Stimulated activated CD4-positive, alpha-beta T cell treated with anti-CD3 and anti-CD28 coated beads, TNF-alpha, amount 100 ng/mL, for 24 hours (primary cell): Measurements from ENCODE around the gene PRDM2.

ENCODE experiments used
- DNase-seq, 3 experiments: peaks; one replicate each; pipeline ENCODE4 v3.0.0-alpha.2; 2020; ENCODE audit warnings: low read depth in 3 of 3

PRDM2 gene

DNA sequence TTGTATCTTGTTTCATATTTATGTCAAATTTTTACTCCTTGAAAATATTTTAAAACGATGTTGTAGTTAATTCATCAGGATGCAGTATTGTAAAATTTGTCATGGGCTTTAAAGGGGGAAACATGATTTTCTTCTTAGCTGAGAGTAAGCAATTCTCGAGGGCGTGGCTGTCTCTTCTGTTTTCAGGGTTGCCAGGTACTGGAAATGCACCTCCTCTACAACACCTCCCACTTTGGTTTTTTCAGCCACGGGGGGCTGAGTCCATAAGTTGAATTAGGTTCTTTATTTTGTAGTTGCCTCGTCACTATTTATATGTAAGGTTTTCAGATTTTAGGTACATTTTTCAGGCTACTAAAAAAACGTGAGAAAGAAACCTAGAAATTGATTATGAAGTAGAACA is 64.0 kb downstream of the PRDM2 start:
- no peak for DNase-seq

DNA sequence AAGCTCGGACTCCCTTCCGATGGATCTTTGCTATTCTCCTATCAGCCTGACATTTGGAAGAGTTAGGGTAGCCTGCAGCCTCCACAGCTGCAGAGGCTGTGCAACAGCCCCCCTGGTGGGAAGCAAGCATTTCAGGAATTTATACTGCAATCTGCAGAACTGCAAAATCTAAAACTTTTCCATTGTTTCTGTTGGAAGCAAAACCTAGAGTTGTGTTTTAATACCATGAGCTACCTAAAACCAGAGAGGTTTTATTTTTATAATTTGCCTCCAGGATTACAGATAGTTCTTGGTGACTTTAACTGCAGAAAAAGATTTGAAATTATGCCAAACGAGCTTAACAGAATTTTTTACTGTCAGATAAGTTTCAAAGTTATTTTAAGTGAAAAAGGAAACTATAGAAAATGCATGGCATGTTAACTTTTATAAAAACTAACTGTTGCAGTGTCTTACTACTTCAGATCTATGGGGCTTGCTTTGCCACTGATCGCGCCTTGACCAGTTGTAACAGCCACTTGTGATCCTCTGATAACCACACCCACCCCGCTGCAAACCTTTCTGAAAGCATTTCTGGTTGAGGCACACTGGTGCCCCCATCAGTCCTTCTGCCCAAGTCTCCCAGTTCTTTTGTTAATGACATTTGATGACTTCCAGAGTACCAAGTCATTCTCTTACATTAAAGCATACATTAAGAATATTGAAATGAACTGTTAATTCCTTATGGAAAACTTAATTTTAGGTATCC is 64.8 kb downstream of the PRDM2 start:
- no peak for DNase-seq

DNA sequence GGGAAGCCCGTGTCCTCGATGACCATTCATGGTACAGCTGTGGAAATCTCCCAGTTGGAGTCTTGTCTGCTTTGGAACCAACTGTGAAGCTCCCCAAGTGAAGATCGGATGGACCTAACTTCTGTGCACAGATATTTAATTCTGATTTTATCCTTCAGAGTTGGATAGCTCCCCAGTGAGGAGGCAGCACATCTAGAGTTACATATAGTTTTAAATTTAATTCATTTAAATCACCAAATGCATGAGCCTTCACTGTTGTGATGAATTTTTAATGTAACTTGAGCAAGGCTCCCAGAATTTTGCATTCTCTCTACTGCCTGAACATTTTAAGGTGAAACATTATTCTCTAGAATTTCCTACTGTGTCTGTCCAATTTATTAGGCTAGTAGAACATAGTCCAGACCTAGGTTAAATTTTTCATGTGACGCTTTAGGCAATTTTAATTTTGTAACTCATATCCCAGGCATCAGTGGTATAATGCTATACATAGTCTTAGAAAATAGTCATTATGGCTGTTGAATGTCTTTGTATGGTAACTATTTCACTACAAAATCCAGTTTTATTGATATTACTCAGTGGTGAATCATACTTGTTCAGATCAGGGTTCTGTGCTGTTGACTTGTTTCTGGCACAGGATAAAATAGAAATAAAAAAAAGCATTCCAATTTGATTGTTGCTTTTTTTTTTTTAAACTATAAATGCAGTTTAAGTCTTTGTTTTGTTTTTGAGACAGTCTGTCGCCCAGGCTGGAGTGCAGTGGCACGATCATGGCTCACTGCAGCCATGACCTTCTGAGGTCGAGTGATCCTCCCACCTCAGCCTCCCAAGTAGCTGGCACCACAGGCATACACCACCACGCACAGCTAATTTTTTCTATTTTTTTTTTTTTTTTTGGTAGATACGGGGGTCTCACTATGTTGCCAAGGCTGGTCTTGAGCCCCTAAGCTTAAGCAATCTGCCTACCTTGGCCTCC is 66.9 kb downstream of the PRDM2 start:
- no peak for DNase-seq

DNA sequence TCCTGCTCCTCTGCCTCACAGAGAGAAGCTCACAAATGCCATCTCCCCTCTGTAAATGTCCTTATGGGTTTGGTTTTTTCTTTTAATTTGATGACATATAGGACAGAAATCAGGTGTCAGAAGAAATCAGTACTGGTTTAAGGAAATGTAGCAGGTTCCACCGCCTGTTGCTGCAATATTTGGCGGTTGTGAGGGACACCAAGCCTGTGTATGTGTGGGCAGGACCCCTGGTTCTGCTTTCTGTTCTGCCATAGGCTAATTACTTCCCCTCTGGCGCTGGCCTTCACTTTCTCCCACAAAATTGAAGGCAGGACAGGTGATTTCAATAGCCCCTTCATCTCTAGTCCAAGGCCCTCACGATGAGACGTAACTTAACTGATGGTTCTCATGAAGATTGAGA is 69.2 kb downstream of the PRDM2 start:
- no peak for DNase-seq

DNA sequence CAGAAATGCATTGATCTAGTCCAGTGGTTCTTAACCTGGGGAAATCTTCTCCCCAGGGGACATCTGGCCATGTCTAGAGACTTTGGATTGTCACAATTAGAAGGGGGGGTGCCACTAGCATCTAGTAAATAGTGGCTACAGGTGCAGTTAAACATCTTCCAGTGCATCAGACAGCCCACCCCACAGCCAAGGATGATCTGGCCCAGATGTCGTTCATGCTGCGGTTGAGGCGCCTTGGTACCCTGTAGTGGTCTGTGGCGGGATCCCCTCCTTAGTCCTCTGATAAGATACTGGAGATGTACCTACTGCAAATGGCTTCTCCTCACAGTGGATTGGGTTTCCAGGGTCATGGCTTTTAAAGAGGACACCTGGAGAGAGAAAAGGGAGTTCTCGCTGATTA is 69.8 kb downstream of the PRDM2 start:
- DNase-seq = no peak

DNA sequence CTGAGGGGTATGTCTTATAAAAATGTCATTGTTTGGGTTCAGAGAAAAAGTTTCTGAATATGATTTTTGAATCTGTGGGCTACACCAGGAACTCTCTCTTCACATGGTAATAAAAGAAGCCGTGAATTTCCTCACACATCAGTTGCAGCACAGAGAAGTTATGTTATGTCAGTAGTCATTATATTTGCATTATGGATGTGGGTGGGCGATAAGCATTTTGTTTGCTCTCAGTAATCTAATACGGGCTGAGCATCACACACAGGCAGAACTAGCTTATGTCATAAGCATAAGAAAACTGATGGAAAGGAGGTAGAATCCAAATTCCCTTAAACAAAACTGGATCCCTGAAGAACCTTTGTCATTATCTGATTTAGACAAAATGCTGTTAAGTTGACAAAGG is 70.8 kb downstream of the PRDM2 start:
- no peak for DNase-seq

DNA sequence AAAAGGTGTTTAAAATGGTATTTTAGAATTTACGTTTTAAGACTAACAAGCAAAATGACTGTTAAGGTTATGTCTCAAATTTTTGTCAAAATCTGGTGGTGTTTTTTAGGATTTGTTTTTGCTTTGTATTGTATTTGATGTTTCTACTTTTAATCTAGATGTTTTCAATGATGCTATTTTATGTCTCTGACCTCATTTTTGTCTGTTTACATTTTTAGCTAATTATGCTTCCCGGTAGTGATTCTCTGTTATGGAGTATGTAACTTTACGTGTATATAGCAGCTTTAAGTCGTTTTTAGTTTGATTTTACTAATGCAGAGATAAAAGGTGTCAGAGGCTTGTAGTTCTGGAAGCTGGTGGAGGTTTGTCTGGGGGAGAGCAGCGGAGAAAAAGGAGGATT is 71.8 kb downstream of the PRDM2 start:
- no peak for DNase-seq

DNA sequence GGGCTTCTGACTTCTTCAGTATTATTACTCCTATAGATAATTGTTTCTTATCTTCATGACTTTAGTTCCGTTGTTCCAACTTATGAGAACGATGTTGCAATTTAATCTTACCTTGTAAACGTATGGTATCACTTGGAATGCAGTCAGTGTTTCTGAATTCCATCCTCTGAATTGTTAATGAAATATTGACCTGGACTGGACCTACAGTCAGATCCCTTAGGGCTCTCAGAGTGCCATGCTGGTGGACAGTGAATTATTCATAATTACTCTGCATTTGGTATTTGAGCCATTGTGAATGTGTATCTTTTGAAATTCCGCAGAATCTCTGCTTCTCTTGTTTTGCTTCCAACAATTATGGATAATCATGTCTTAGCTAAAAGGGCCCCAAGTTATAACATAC is 72.3 kb downstream of the PRDM2 start:
- DNase-seq = no peak

DNA sequence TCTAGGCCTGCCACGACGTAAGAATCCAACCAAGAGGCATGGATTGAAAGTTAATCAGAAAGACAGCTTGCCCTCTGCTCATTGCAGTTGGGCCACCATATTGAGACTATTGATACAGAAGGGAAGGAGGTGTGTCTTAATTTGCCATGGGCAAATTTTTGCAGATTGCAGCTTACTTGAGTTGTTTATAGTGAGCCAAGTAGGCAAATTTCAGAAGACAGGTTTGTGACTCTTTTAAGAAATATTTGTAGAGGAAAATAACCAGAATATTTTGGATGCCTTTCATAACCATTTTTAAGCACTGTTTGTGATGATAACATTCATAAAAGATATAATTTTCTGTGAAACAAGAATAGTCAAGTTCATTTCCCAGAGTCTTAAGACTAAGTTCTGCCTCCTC is 74.1 kb downstream of the PRDM2 start:
- DNase-seq = no peak

DNA sequence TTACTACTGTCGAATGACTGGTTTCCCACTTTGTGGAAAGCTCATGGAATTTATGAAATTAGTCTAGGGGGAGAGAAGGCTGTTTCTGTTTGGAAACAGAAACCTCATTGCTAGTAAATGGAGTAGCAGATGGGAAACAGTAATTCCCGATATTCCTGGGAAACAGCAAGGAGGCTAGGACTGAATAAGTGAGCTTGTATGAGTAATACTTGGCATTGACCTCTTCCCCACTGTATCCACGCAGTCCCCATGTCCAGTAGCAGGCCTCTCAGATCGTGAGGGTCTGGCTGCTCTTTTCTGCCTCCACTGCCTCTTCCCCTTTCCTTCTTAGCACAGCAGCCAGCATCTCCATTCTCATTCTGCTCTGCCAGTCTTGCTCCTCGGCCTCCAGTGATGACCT is 75.5 kb downstream of the PRDM2 start:
- DNase-seq = no peak

DNA sequence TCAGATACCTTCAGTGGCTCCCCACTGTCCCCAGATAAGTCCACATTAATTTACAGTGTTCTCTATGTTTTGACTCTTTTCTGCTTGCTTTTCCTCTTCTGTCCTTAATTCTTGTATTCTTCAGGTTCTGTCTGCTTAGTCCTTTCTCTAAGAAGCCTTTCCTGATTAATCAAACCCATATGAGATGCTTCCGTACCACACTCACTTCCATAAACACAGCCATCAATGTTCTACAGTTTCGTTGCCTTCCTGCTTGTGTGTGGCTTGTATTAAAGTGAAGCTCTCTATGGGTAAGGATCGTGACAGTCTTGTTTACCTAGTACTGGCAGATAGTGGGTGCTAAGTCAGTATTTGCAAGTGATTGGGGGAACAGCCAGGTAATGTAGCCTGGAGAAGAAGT is 75.9 kb downstream of the PRDM2 start:
- no peak for DNase-seq

DNA sequence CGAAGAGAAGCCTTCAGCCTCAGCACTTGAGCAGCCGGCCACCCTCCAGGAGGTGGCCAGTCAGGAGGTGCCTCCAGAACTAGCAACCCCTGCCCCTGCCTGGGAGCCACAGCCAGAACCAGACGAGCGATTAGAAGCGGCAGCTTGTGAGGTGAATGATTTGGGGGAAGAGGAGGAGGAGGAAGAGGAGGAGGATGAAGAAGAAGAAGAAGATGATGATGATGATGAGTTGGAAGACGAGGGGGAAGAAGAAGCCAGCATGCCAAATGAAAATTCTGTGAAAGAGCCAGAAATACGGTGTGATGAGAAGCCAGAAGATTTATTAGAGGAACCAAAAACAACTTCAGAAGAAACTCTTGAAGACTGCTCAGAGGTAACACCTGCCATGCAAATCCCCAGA is 78.4 kb downstream of the PRDM2 start:
- DNase-seq = no peak

DNA sequence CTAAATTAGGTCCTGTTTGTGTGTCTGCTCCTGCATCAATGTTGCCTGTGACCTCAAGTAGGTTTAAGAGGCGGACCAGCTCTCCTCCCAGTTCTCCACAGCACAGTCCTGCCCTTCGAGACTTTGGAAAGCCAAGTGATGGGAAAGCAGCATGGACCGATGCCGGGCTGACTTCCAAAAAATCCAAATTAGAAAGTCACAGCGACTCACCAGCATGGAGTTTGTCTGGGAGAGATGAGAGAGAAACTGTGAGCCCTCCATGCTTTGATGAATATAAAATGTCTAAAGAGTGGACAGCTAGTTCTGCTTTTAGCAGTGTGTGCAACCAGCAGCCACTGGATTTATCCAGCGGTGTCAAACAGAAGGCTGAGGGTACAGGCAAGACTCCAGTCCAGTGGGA is 79.9 kb downstream of the PRDM2 start:
- DNase-seq = no peak

DNA sequence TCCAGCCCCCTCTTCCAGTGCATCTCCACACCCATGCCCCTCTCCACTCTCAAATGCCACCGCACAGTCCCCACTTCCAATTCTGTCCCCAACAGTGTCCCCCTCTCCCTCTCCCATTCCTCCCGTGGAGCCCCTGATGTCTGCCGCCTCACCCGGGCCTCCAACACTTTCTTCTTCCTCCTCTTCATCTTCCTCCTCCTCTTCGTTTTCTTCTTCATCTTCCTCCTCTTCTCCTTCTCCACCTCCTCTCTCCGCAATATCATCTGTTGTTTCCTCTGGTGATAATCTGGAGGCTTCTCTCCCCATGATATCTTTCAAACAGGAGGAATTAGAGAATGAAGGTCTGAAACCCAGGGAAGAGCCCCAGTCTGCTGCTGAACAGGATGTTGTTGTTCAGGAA is 80.8 kb downstream of the PRDM2 start:
- no peak for DNase-seq

DNA sequence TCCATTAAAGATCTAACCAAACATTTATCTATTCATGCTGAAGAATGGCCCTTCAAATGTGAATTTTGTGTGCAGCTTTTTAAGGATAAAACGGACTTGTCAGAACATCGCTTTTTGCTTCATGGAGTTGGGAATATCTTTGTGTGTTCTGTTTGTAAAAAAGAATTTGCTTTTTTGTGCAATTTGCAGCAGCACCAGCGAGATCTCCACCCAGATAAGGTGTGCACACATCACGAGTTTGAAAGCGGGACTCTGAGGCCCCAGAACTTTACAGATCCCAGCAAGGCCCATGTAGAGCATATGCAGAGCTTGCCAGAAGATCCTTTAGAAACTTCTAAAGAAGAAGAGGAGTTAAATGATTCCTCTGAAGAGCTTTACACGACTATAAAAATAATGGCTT is 81.2 kb downstream of the PRDM2 start:
- DNase-seq = no peak

DNA sequence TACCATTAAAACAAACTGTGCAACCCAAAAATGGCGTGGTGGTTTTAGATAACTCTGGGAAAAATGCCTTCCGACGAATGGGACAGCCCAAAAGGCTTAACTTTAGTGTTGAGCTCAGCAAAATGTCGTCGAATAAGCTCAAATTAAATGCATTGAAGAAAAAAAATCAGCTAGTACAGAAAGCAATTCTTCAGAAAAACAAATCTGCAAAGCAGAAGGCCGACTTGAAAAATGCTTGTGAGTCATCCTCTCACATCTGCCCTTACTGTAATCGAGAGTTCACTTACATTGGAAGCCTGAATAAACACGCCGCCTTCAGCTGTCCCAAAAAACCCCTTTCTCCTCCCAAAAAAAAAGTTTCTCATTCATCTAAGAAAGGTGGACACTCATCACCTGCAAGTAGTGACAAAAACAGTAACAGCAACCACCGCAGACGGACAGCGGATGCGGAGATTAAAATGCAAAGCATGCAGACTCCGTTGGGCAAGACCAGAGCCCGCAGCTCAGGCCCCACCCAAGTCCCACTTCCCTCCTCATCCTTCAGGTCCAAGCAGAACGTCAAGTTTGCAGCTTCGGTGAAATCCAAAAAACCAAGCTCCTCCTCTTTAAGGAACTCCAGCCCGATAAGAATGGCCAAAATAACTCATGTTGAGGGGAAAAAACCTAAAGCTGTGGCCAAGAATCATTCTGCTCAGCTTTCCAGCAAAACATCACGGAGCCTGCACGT is 82.1 kb downstream of the PRDM2 start:
- DNase-seq = no peak

DNA sequence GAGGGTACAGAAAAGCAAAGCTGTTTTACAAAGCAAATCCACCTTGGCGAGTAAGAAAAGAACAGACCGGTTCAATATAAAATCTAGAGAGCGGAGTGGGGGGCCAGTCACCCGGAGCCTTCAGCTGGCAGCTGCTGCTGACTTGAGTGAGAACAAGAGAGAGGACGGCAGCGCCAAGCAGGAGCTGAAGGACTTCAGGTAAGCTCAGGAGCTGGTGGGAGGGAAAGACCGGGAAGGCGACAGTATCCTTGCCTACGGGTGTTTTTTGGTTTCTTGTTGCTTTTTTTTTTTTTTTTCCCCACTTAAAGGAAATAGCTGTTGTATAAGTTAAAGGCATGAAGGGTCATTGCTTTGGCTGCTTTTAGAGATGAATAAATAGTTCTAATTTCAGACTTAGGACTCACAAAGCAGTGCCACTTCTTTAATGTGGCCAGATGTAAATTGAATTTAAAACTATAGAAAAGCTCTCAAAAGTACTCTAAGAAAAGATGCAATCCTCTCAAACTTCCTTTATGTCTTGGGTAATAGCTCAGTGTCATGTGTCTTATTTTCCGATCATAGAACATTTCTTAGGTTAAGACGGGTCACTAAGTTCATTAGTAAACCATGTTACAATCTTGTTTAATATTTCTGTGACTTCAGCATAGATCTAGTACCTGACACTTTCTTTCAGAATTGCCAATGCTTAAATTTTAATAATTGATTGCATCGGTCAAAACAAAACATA is 82.8 kb downstream of the PRDM2 start:
- DNase-seq = no peak

DNA sequence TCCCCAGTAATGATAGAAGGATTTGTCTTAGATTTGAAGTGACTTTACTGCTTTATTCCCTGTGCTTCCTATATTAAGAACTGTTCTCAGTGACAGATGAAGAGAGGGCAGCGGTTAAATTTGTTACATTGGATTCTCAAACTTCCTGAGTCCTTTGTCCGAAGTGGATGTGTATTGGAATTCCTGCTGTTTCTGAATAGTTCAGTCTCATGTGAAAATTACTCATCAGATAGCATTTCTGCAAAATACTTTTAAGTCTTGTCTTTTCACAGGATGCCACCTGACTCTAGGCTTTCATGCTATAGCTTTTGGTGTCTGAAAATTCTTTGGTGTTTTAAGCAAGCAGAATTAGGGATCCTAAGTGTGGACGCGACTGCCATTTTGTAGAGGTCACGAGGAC is 83.6 kb downstream of the PRDM2 start:
- no peak for DNase-seq

DNA sequence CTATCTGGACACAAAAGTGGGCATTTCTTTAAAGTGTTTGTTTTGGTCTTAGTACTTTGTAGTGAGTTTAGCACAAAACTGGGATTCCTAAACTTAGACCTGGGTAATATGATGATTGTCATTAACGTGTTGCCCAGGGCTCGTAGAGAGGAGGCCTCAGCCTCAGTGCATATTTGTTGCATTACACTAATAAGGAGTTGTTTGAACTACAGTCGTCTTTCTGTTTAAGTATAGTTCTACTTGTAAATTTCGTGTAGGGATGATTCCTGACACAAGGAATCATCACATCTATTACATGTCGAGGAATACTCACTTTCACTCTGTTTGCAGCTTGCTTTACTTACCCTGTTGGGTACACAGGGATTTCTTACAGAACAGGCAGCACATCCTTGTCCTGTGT is 85.0 kb downstream of the PRDM2 start:
- no peak for DNase-seq

DNA sequence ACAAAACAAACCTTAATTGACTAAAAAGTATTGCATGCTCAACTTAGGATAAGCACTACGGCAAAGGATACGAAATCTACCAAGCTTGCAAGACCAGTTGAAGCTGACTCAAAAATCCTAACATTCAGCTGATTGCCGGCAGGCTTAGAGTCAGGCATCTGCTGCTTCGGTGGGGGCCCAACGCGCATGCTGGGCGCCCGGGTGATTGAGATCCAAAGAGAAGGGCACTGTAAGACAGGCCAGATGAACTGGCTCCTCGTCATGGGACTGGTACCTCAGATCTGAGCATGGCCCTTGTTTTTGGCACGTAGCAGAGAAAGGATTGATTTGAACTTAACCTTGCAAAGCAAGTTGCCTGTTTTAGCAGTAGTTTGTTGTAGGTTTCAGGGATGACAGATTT is 86.6 kb downstream of the PRDM2 start:
- DNase-seq = no peak

DNA sequence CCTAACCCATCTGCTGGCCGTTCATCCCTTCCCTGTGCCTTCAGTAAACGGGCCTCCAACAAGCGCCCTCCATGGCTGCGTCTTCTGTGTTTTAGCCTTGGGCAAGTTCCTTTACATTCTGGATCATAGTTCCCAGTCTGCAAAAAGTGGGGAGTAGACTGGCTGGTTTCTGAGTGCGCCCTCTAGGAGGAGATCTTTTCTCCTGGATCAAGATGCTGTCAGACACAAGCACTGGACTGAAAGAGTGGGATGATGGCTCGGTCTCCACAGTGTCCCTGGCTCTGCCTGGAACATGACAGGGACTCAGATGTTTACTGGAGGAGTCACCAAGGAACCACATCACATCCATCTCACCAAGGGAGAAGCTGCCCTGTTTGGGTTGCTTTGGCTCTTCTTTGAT is 88.8 kb downstream of the PRDM2 start:
- no peak for DNase-seq
